NCI-H2171 (cell line): ENCODE data around the gene RITA1.
"Not testable (repeated sequence)": the region's sequence is repeated elsewhere in the genome, so short reads cannot be mapped to it uniquely, and the experiment has no call there.

Experiments used
- DNase-seq: peaks from one replicate; lab custom pipeline; 2025; lab: John Stamatoyannopoulos, UW

RITA1 gene, protein sequence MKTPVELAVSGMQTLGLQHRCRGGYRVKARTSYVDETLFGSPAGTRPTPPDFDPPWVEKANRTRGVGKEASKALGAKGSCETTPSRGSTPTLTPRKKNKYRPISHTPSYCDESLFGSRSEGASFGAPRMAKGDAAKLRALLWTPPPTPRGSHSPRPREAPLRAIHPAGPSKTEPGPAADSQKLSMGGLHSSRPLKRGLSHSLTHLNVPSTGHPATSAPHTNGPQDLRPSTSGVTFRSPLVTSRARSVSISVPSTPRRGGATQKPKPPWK

DNA sequence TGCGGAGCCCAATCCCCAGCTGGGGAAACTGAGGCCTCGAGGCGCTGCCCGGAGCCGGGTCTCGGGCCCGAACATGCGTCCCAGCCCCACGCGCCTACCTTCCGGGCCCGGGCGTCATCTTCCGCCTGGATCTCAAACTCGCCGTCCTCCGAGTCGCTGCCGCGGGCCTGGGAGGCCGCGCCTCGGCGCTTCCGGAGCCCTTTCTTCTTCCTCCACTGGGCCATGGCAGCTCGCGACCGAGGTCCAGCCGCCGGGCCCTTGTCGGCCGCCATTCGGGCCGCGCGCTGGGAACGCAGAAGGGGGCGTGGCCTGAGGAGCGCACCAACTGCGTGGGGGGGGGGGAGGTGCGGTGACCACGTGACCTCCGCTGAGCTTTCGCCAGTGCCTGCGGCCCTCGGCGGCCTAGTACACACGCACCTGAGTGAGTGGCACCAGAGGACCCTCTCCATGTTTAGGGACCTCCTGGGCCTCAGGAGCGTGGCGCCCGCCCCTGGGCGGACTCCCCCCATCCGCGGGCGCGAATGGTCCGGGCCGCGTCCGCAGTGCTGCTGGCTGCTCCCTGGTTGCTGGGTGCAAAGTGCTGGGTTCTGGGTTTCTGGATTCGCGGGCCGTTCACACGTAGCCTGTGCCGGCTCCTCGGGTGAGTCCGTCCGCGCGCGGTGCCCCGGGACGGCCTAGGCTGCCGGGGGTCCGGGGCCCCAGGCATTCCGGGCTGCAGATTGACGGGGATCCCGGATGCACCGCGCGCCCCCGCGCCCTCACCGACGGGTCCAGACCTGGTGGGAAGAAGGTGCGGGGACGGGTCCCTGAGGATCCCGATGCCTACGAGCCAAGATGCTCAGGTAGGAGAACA lies at the start of gene RITA1, which contains the start of gene DDX54:
TSS of gene RITA1 (plus strand) at position 542 of the 853 bp plus-strand sequence. CDS start 1,026 bp downstream, outside the sequence.
TSS of gene DDX54 (minus strand) at position 299 of the 853 bp plus-strand sequence. CDS start at position 272, 27 bp downstream.
- peak; percentile 89 for DNase-seq

DNA sequence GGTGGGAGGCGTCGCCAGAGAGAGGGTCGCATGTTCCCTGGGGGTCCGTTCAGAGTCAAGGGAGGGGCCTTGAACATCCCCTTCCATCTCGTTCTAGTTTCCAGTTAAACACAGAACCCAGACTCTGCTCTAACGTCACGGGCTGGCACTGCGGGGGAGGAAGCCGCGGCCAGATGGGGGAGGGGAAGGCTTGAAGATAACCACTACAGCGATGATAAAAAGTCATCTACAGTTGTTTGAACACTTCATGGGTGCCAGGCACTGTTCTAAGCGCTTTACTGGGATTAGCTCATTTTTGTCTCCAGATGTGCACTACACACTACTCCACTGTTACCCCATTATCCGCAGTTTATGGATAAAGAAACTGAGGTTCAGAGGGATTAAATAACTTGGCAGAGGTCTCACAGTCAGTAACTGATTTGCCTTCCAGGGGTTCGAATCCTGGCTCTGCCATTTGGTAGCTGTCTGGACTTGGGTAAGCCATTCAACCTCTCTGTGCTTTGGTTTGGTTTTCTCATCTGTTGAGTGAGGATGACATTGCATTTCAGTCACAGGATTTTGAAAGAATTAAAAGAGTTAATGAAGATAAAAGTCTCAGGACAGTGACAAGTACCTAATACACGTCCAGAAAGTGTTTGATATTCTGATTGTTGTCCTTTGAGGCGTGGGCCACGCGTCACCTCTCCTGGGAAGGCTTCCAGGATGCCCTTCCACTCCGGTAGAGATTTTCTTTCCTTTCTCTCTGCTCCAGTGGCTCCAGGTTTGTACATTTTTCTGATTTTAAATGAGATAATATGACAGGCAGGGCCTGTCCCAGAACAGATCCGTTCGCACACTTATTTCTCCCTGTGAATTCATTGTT lies 49.2 kb upstream of the RITA1 start:
- no peak for DNase-seq

DNA sequence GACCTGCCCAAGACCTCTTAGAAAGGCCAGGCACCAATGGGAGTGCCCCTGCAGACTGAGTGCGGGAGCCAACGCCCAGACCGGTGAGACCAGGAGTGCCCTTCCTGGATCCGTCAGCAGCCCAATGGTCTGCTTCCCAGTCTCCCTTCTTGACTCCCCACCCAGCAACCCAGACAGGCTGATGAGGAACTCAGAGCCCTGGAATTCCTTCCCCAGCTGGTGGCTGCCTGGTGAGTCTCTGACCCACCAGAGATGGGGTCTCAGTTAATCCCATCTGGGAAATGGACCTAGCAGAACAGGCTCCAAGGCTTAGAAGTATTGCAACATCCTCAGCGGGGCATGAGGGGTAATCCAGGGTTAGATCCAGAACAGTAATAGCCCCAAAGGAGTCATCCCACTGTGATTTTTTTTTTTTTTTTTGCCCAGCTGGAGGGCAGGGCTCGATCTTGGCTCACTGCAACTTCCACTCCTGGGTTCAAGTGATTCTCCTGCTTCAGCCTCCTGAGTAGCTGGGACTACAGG lies 48.5 kb upstream of the RITA1 start:
- DNase-seq, result no peak

DNA sequence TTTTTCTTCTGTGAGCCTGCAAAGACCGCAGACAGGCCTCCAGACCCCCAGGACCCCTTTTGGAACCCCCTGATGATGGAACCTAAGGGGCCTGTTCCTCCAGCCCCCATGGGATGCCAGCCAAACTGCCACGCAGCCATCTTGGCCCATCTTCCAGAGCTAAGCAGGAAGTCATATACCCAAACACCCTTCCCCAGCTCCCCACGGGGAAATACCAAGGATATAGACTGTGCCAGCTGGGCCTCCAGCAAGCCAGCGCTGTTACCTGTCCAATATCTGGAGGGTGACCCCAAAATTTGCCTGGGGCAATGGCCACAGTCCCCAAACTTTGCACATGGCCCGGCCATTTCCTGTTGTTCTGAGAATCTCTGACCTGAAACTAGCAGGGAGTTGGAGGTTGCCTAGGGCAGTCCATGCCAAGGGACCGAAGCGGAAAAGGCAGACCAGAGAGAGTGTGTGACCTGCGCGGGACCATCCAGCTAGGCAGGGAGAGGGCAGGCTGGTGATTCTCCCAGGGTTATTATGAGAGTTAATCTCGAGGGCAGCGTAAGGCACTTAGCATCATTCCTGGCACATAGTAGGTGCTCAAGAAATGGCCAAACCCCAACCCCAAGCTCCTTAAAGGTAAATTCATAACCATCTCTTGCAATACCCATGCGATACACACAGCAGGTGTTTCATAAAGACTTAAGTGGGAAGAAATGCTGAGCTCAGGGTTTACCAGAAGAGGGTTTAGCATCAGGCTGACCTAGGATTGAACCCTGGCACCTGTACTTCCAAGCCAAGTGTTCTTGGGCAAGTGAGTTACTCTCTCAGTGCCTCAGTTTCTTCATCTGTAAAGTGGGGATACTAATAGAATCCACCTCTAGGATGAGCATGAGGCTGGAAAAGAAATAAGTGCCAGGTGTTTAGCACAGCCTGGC lies 47.4 kb upstream of the RITA1 start:
- DNase-seq, result no peak

DNA sequence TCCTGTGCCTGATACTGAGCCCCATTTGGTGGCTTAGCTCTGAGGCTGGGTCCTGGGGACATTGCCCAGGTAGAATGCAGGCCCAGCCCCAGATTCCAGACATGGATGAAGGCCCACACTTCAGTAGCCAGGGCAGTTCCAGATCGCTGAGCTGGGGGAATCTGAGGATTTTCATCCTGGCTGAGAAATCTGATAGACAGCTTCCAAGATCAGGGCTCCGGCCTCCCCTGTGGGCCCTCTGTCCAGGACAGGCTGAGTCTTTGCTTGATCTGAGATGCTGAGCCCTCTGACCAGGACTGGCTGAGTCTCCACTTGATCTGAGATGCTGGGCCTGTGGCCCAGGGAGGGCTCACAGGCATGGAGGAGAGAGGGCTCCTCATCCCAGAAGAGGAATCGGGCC lies 46.7 kb upstream of the RITA1 start:
- no peak for DNase-seq

DNA sequence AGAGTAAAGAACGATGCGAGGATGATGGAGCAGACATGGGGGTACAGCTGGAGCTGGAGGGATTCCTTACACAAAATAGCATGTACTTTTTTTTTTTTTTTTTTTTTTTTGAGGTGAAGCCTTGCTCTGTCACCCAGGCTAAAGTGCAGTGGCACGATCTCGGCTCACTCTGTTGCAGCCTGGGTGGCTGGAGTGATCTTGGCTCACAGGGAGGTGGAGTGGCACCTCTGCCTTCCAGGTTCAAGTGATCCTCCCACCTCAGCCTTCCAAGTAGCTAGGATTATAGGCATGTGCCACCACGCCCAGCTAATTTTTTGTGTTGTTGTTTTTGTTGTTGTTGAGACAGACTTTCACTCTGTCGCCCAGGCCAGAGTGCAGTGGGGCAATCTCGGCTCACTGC lies 44.8 kb upstream of the RITA1 start:
- no peak for DNase-seq

DNA sequence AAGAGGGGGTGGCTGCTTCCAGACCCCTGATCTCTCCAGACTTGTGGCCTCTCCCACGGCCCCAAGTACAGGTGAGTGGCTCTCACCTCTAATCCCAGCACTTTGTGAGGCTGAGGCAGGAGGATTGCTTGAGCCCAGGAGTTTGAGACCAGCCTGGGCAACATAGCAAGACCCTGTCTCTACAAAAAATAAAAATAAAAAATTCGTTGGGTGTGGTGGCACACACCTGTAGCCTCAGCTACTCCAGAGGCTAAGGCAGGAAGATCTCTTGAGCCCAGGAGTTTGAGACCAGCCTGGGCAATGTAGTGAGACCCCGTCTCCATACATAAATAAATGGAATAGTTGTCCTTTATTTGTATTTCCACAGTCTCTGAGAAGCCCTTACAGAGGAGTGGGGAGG lies 43.8 kb upstream of the RITA1 start:
- DNase-seq, result not testable (repeated sequence)

DNA sequence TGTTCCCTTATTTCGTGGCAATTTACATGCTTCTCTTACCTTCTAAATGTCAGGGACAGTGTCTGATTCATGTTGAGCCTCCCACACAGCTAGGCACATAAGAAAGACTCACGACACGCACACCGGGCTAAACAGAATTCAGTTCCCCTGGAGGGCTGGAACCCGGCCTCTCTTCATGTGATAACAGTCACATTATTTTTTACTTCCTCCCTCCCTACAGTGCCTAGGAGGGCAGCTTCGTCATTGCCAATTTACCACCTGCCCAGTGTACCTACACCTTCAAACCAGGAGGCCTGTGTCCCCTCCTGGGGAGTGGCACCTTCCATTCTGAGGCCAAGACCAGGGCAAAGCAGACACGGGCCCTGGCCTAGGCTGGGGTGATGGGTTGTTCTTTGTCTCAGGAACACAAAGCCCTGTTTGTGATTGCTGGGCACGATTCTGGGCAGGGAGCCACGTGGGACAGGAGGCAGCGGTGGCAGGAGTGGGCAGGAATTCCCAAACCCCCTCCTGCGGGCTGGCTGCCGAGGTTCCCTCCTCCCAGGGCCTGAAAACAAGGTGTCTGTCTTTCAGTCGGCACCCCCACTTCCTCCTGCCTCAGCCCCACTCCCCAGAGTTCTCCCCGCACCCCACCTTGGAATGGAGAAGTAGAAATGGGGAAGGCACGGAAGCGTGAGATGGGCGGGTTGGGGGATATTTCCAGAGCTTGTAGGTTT lies 43.2 kb upstream of the RITA1 start:
- no peak for DNase-seq

DNA sequence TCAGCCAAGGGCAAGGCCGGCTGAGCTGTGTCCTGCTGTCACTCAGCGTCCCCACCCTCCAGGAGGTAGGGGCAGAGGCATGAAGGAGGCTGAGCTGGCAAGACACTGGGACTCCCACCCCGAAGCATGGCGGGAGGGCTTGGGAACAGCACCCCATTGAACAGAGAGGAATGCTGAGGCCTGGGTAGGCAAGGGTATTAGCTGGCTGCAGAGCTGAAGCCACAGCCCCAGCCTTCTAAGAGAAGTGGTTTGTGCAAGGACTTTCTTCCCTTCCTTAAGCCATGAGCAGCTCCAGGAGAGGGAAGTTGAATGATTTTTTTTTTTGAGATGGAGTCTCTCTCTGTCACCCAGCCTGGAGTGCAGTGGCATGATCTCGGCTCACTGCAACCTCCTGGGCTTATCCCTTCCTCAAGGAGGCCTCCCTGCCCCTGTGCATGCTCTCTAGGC lies 42.6 kb upstream of the RITA1 start:
- DNase-seq, result no peak

DNA sequence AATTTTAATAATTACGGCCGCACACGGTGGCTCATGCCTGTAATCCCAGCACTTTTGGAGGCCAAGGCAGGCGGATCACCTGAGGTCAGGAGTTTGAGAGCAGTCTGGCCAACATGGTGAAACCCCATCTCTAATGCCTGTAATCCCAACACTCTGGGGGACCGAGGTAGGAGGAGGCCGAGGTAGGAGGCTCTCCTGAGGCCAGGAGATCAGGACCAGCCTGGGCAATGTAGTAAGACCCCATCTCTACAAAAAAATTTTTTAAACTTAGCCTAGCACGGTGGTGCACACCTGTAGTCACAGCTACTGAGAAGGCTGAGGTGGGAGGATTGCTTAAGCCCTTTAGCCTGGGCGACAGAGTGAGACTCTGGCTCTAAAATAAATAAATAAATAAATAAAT lies 41.6 kb upstream of the RITA1 start:
- no peak for DNase-seq

DNA sequence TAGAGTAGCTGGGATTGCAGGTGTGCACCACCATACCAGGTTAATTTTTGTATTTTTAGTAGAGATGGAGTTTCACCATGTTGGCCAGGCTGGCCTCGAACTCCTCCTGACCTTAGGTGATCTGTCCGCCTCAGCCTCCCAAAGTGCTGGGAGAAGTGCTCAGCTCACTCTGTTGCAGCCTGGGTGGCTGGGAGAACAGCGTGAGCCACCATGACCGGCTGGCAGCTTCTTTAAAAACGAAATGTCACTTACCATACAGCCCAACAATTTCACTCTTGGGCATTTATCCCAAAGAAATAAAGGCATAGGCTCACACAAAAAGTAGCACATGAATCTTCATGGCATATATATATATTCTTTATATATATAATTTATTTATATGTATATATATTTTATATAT lies 40.7 kb upstream of the RITA1 start:
- DNase-seq, result no peak

DNA sequence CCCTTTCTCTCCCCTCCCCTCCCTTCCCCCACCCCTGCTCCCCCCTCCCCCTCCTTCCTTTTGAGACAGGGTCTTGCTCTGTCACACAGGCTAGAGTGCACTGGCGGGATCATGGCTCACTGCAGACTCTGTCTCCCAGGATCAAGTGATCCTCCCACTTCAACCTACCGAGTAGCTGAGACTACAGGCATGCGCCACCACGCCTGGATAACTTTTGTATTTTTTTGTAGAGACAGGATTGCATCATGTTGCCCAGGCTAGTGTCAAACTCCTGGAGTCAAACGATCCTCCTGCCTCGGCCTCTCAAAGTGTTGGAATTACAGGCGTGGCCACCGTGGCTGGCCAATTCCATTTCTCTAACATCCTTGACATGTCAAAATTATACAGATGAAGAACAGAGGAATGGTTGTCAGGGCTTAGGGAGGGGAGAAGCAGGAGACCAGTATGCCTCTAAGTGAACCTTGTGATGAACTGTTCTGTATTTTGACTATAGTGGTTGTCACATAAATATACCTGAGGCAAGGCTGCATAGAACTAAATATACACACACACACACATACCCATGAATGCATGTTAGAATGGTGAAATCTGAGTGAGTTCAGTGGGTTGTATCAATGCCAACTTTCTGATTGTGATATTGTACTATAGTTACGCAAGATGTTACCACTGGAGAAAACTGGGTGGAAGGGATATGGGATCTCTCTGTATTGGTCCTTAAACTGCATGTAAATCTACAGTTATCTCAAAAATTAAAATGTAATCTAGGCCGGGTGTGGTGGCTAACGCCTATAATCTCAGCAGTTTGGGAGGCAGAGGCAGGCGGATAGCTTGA lies 39.6 kb upstream of the RITA1 start:
- no peak for DNase-seq

DNA sequence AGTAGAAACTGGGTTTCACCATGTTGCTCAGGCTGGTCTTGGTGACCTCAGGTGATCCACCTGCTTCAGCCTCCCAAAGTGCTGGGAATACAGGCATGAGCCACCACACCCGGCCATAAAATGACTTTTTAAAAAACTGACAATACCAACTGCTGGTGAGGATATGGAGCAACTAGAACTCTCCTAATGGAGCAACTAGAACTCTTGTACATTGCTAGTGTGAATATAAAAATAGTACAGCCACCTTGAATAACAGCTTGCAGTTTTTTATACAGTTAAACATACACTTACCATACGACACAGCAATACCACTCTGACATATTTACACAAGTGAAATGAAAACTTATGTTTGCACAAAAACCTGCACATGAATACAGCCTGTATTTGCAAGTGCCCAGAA lies 38.5 kb upstream of the RITA1 start:
- no peak for DNase-seq

DNA sequence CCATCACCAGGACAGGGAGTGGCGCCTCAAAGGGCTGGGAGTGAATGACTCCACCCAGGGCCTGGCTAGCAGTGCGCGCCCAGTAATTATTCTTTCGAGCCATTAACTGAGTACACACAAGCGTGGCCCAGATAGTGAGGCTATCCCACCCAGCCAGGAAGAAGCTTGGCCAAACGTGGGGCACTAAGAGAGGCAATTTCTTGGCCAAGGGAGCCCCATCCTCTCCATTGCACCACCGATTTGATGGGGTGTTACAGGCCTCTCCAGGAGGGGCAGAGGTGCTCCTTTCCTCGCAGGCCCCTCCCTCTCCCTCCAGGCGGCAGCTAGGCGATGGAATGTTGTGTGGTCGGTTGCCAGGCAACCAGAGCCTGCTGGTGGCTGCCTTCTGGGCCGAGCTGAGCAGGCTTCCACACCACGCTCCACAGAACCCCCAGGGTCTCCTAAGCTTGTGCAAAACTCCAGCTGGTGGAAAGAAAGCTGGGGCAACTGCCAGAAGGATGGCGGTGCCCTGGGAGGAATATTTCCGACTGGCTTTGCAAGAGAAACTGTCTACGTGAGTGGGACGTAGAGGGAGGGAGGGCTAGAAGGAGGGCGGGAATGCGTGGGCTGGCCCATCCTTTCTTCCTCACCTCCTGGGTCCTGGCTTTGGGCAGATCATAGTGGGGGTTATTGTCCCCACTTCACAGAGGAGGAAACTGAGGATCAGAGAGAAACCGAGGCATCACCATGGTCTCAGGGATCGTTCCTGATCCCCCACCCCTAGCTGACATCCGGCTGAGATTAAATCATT lies 36.0 kb upstream of the RITA1 start, which contains the start of gene CFAP73:
TSS of gene CFAP73 (plus strand) at position 364 of the 790 bp plus-strand sequence. CDS start at position 498, 134 bp downstream.
- DNase-seq, result peak; percentile 89

DNA sequence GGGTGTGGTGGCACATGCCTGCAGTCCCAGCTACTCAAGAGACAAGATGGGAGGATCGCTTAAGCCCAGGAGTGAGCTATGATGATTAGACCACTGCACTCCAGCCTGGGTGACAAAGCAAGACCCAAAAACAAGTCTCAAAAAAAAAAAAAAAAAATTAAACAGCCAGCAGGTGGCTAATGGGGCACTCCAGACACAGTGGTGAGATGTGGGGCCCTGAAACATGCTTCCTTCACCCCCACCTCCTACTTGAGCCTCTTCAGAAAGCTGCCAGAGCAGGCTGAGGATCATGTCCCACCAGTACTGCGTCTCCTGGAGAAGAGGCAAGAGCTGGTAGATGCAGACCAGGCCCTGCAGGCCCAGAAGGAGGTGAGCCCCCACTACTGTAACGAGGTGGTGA lies 33.9 kb upstream of the RITA1 start:
- no peak for DNase-seq

DNA sequence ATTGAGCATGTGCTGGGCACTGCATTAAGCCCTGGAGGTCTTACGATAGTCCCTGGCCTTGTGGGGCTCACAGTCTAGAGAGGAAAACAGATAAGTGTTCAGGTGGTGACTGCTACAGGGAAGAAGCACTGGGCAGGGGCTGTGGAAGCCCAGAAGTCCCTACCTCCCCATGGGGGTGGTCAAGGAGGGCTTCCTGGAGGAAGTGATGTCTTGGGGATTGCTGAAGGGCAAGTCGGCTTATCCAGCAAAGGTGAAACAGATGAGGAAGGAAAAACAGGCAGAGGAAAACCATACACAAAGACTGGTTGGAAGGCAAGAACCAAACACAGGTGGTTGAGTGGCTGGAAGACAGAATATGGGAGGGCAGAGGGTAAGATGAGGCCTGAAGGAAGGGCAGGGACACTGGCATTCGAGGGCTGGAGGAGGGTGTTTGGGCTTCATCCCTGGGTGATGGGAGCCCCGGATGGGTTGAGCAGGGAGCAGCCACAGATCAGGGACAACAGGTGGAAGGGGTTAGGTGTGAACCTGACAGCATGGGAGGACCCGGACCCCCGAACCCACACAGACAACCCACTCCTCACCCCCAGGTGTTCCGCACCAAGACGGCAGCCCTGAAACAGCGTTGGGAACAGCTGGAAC lies 33.2 kb upstream of the RITA1 start:
- DNase-seq, result no peak

DNA sequence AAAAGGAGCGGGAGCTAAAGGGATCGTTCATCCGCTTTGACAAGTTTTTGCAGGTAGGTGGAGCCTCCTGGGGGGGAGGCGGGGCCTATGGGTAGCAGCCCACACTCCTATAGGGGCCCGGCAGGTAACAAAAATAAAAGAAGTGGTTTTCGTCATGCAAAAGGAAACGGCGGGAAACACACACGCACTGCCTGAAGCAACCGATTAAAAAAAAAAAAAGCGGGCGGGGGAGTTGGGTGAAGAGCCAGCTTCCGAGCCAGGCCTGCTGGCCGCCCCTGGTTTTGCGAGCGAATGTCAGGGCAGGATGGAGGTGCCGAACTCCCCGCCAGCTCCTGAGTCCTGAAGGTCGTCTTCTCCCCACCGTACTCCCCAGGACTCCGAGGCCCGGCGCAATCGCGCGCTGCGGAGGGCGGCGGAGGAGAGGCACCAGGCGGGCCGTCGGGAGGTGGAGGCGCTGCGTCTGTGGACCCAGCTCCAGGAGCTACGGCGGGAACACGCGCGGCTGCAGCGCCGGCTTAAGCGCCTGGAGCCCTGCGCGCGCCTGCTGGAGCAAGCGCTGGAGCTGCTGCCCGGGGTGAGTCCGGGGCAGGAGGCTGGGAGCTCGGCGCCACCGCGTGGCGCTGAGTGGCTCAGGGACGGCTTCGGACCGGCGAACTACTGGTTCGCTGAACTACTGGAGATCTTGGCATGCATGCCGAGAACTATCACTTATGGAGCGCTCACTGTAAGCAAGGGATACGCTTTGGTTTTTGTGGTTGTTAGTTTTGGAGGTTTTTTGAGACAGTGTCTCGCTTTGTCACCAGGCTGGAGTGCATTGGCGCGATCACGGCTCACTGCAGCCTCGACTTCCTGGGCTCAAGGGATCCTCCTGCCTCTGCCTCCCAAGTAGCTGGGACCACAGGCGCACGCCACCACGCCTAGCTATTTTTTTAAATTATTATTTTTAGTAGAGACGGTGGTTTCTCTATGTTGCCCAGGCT lies 32.4 kb upstream of the RITA1 start:
- peak; percentile 67 for DNase-seq
